Smooth muscle cell (in vitro differentiated cells): ENCODE data around the gene INAVA. TPM values are rescaled to one million over a fixed set of nuclear protein-coding genes. Genes with fewer than 3 reads are reported as not detected.

ENCODE experiments used
- DNase-seq: peaks from one replicate; lab custom pipeline; 2025; ENCODE audit not compliant: unreplicated experiment; lab: John Stamatoyannopoulos, UW
- H2AFZ ChIP-seq: fragments of 200-600 bp; sonication (generic); 2 replicates; pipeline ENCODE4 v1.6.0; 2016; ENCODE audit warnings: antibody characterized with exemption, low read depth, mild to moderate bottlenecking
- H3F3A ChIP-seq: fragments of 200-600 bp; sonication (generic); 2 replicates; pipeline ENCODE4 v1.6.0; 2017; ENCODE audit warnings: antibody characterized with exemption, low read depth
- H3K27ac ChIP-seq: fragments of 200-600 bp; sonication (generic); 2 replicates; pipeline ENCODE4 v1.5.1; 2016; ENCODE audit warnings: low read depth, mild to moderate bottlenecking
- H3K27me3 ChIP-seq: fragments of 200-600 bp; sonication (generic); 2 replicates; pipeline ENCODE4 v1.6.1; 2016; ENCODE audit warnings: low read depth, mild to moderate bottlenecking
- H3K36me3 ChIP-seq: fragments of 200-600 bp; sonication (generic); 2 replicates; pipeline ENCODE4 v1.5.1; 2016; ENCODE audit warnings: low read depth
- H3K4me1 ChIP-seq: fragments of 200-600 bp; sonication (generic); 2 replicates; pipeline ENCODE4 v1.5.1; 2016; ENCODE audit warnings: low read depth
- H3K4me2 ChIP-seq: fragments of 200-600 bp; sonication (generic); 2 replicates; pipeline ENCODE4 v1.6.0; 2016; ENCODE audit warnings: mild to moderate bottlenecking
- H3K4me3 ChIP-seq: fragments of 200-600 bp; sonication (generic); 2 replicates; pipeline ENCODE4 v1.5.1; 2016; ENCODE audit warnings: mild to moderate bottlenecking
- H3K79me2 ChIP-seq: fragments of 200-600 bp; sonication (generic); 2 replicates; pipeline ENCODE4 v1.6.0; 2016; ENCODE audit warnings: low read depth, mild to moderate bottlenecking
- H3K9ac ChIP-seq: fragments of 200-600 bp; sonication (generic); 2 replicates; pipeline ENCODE4 v1.6.0; 2016; ENCODE audit warnings: low read depth
- H3K9me3 ChIP-seq: fragments of 200-600 bp; sonication (generic); replicated peaks from 2 replicates; pipeline ENCODE4 v1.5.1; 2016; ENCODE audit warnings: low read depth
- H4K20me1 ChIP-seq: fragments of 200-600 bp; sonication (generic); 2 replicates; pipeline ENCODE4 v1.6.0; 2016; ENCODE audit warnings: low read depth
- WGBS: methylation state at CpG from one replicate; pipeline ENCODE4 v1.1.7; 2016; ENCODE audit warnings: low lambda C conversion rate; 5-methylcytosine and 5-hydroxymethylcytosine counted together
- polyA plus RNA-seq: library from polyadenylated mRNA; unstranded; fragments of >200 nt; fragmentation: Nextera tagmentation; extraction: Ambion mirVana; gene quantifications from 2 replicates; pipeline ENCODE4 v1.2.1, GENCODE V29; 2016
- total RNA-seq: library from RNA; depleted of rRNA; stranded (reverse); fragments of >200 nt; gene quantifications from 2 replicates; pipeline ENCODE4 v1.2.3, GENCODE V29; 2014
- TF ChIP-seq, protein P1 (sequence below): fragments of 200-600 bp; sonication (generic); IDR thresholded peaks from 2 replicates; pipeline ENCODE4 v1.5.1; 2017; ENCODE audit warnings: borderline replicate concordance, mild to moderate bottlenecking, antibody characterized with exemption; ENCODE audit not compliant: insufficient read depth, poor library complexity, severe bottlenecking

Gene INAVA
- total and polyA plus RNA-seq, 2 experiments from 2014 or later = 10.1 to 16.9 TPM

DNA sequence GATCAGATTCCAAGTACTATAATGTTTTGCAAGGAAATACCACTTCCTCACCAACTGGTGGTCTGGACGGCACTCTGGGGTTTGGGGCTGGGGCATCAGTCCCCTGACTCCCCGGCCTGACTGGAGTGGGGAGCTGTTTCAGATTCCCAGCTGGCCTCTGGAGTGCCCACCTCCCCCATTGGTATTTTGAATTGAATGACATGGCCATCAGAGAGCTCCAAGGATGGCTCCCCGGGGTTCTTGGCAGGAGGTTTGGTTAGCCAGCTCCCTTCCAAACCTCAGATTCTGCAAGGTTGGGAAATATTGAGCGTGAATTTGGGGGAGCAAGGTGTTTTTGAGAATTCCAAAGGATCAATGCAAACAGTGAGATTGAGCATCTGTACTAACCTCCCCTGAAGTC is 2.2 kb upstream of the INAVA start:
- H3K36me3 ChIP-seq = no peaks in the 10 kb centered on the region
- H3F3A ChIP-seq = peaks cover 8% of the 10 kb centered on the region
- H2AFZ ChIP-seq = no peak overlapping the region
- TF ChIP-seq, protein P1, sequence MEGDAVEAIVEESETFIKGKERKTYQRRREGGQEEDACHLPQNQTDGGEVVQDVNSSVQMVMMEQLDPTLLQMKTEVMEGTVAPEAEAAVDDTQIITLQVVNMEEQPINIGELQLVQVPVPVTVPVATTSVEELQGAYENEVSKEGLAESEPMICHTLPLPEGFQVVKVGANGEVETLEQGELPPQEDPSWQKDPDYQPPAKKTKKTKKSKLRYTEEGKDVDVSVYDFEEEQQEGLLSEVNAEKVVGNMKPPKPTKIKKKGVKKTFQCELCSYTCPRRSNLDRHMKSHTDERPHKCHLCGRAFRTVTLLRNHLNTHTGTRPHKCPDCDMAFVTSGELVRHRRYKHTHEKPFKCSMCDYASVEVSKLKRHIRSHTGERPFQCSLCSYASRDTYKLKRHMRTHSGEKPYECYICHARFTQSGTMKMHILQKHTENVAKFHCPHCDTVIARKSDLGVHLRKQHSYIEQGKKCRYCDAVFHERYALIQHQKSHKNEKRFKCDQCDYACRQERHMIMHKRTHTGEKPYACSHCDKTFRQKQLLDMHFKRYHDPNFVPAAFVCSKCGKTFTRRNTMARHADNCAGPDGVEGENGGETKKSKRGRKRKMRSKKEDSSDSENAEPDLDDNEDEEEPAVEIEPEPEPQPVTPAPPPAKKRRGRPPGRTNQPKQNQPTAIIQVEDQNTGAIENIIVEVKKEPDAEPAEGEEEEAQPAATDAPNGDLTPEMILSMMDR = no peak
- no peak overlapping the region for H3K27ac ChIP-seq
- WGBS = 28% methylated on average over 4 of the region's 4 CpGs
- no peak for DNase-seq
- peaks cover 5% of the 10 kb centered on the region for H4K20me1 ChIP-seq
- no peaks in the 10 kb centered on the region for H3K27me3 ChIP-seq
- H3K9me3 ChIP-seq = no peaks in the 10 kb centered on the region
- peaks cover 9% of the 10 kb centered on the region for H3K79me2 ChIP-seq
- H3K4me1 ChIP-seq = peaks cover 52% of the 10 kb centered on the region
- peak overlapping the region; percentile 92 for H3K4me2 ChIP-seq
- no peak overlapping the region for H3K9ac ChIP-seq
- peak overlapping the region; percentile 73 for H3K4me3 ChIP-seq

DNA sequence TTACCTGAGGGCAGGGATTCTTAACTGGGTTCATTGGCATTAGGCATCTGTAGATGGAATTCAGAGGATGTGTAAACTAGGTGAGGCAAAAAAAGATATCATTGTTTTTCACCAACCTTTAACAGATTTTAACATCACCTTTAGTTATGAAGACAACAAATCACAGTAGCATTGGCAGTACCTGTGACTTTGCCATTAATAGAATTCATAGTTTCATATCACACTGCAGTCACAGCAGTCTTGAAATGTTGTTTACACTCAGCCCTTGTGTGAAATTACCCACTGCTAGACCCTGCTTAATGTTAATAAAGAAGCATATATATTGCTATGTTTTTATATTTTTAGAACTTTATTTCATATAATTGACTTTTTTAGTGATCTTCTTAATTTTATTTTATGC is 1.7 kb upstream of the INAVA start:
- peaks cover 9% of the 10 kb centered on the region for H3K79me2 ChIP-seq
- no peak overlapping the region for H3K9ac ChIP-seq
- H3K27ac ChIP-seq = no peak overlapping the region
- TF ChIP-seq, protein P1 = no peak
- H3K27me3 ChIP-seq = no peaks in the 10 kb centered on the region
- H3K9me3 ChIP-seq = no peaks in the 10 kb centered on the region
- H3K4me3 ChIP-seq = peak overlapping the region; percentile 73
- no peak overlapping the region for H2AFZ ChIP-seq
- H3F3A ChIP-seq = peaks cover 8% of the 10 kb centered on the region
- H3K4me2 ChIP-seq = peak overlapping the region; percentile 75
- no peaks in the 10 kb centered on the region for H3K36me3 ChIP-seq
- H4K20me1 ChIP-seq = peaks cover 9% of the 10 kb centered on the region
- DNase-seq = no peak
- H3K4me1 ChIP-seq = peaks cover 48% of the 10 kb centered on the region

DNA sequence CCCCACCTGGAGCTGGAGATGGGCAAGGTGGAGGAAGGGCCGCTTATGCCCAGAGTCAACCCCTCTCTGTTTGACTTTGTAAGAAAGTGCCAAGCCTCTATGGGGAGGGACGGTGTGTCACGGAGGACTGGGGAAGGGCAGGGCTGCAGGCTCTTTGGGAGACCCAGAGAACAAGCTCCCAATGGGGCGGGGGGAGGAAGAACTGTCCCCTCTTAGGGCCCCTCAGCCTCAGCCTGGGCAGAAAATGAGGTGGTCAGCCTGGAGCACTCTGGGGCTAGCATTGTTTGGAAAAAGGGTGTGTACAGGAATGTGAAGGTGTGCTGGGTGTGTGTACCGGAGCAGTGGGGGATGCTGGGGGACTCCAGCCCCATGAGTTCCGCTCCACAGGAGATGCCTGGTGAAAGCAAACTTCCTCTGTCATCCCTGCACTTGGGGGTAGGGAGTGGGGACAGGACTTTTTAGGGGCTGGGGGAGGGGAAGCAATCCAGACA is 1.2 kb upstream of the INAVA start:
- H3K4me1 ChIP-seq = peaks cover 43% of the 10 kb centered on the region
- no peaks in the 10 kb centered on the region for H3K36me3 ChIP-seq
- DNase-seq = no peak
- TF ChIP-seq, protein P1 = no peak
- no peaks in the 10 kb centered on the region for H3K27me3 ChIP-seq
- no peak overlapping the region for H2AFZ ChIP-seq
- no peaks in the 10 kb centered on the region for H3K9me3 ChIP-seq
- peaks cover 9% of the 10 kb centered on the region for H3K79me2 ChIP-seq
- peak overlapping the region; percentile 75 for H3K4me2 ChIP-seq
- H3K27ac ChIP-seq = no peak overlapping the region
- peak overlapping the region; percentile 73 for H3K4me3 ChIP-seq
- WGBS = 49% methylated on average over 6 of the region's 6 CpGs
- peaks cover 13% of the 10 kb centered on the region for H4K20me1 ChIP-seq
- peaks cover 8% of the 10 kb centered on the region for H3F3A ChIP-seq
- no peak overlapping the region for H3K9ac ChIP-seq

DNA sequence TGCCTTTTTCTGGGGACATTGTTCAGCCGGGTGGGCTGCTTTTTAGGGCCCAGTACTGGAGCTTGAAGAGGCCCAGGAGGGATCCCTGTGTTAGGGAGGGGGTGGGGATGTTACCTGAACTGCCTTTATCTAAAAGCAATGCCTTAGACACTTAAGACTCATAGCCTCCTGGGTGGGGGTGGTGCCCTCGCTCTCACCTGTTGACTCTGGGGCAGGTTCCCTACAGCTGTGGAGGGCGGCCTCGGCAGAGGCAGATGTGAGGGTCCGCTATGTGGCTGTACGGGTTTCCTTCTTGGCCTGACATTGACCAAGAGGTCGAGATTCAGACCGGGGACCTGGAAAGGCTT is 716 bp downstream of the INAVA start:
- H3K4me2 ChIP-seq = peak overlapping the region; percentile 75
- no peaks in the 10 kb centered on the region for H3K27me3 ChIP-seq
- H3K79me2 ChIP-seq = peaks cover 9% of the 10 kb centered on the region
- peak overlapping the region; percentile 73 for H3K4me3 ChIP-seq
- H3K9me3 ChIP-seq = no peaks in the 10 kb centered on the region
- peak overlapping the region; percentile 79 for H3K27ac ChIP-seq
- peaks cover 8% of the 10 kb centered on the region for H3F3A ChIP-seq
- no peak for DNase-seq
- peaks cover 16% of the 10 kb centered on the region for H4K20me1 ChIP-seq
- TF ChIP-seq, protein P1 = no peak
- no peak overlapping the region for H2AFZ ChIP-seq
- WGBS = 79% methylated on average over 8 of the region's 8 CpGs
- peak overlapping the region; percentile 40 for H3K9ac ChIP-seq
- peaks cover 41% of the 10 kb centered on the region for H3K4me1 ChIP-seq
- no peaks in the 10 kb centered on the region for H3K36me3 ChIP-seq
